HG03280 (cell line): Measurements from ENCODE around the gene HCFC1R1.

Experiments used
- ATAC-seq: cut with Tn5 transposase; IDR thresholded peaks from one replicate; pipeline ENCODE4 v1.9.1; 2021; ENCODE audit warnings: mild to moderate bottlenecking, moderate library complexity; ENCODE audit not compliant: unreplicated experiment

The HCFC1R1 gene

DNA sequence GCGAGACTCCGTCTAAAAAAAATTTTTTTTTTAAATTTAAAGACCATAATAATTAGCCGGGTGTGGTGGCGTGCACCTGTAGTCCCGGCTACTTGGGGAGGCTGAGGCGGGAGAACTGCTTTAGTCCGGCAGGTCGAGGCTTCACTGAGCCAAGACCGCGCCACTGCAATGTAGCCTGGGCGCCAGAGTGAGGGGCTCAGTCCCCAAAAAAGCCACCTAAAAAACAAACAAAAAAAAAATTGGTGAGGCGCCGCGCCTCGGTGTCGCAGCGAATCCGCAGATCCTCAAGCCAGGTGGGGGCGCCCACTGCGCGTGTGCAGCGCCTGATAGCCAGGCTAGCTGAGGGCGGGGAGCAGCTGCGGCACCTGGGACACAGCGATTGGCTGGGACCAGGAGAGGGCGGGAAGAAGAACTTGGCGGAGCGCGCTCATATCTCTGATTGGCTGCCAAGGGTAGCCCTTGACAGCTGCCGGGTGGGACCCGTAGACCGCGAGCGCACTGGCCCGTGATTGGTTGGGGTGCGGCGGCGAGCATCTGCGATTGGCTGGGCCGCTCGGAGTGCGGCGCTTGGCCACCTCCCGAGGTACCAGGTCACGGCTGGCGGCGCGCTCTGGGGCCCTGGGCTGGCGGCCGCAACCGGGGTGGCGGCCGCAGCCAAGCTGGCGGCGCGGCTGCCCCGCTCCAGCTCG is 20.0 kb downstream of the HCFC1R1 start:
- peak; percentile 97 for ATAC-seq

DNA sequence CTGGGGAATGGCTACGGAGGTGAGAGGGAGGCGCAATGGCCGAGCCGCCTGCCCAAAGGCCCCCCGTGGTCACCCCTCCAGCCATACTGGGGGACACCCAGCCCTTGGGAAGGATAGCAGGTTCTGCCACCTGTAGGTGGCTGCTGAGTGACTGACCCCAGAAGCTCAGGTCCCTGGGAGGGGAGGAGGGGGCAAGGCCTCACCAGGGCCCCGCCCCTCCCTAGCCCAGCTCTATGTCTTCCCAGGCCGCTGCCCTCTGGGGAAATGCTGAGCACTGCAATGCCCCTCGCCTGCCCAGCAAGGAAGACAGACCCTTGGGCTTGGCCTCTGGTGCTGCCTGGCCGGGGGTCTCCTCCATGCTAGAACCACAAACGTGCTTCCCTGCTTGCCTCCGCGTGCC is 22.4 kb downstream of the HCFC1R1 start:
- ATAC-seq = no peak

DNA sequence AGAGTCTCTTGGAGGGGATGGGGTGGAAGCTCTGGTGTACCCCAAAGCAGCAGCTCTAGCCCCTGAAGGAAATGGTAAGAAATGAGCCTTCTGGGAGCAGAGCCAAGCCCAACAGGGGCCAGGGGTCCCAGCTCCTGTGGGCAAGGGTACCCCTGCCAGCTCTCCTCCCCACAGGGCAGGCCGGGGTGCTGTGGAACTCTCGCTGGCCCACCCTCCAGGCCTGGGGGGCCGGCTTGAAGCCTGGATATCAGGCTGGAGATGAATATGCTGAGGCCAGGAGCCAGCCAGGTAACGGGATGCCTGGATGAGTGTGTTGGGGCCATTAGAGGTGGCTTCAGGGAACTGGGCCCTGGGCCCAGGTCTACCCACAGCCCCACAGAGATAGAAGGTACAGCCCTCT is 23.2 kb downstream of the HCFC1R1 start:
- ATAC-seq = no peak

DNA sequence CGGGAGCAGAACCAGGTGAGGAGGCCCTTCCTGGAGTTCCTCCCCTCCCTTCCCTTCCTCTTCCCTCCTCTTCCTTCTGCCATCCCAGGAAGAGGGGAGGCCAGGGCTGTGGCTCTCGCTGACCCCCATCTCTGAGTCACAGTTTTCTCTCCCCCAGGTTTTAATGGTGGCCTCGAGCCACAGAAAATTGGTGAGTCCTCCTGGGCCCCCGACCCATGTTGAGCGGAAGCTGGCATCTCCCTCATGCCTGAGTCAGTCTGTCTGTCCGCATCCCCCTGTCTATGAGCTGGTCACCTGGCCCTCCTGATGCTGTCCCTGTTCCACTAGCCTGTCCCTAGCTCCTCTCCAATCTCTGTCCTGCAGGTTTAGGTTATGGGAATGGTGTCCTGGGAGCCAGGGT is 23.8 kb downstream of the HCFC1R1 start:
- ATAC-seq = no peak

DNA sequence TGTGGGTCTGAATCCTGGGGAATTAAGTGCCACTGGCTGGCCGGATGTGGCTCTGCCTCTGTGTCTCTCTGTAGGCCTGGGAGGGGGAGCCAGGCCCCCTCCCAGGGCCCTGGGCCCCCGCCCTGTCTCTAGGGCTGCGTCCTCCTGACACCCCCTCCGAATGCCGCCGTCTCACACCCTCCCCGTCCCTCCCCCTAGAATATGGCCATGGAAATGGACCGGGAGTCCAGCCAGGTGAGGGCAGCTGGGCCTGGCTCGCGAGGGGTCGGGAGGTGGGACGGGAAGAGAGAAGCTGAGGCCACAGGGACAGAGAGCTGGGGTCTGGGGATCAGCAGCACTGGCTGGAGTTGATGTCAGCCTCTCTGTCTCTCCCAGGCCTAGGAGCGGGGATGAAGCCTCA is 27.4 kb downstream of the HCFC1R1 start:
- no peak for ATAC-seq

DNA sequence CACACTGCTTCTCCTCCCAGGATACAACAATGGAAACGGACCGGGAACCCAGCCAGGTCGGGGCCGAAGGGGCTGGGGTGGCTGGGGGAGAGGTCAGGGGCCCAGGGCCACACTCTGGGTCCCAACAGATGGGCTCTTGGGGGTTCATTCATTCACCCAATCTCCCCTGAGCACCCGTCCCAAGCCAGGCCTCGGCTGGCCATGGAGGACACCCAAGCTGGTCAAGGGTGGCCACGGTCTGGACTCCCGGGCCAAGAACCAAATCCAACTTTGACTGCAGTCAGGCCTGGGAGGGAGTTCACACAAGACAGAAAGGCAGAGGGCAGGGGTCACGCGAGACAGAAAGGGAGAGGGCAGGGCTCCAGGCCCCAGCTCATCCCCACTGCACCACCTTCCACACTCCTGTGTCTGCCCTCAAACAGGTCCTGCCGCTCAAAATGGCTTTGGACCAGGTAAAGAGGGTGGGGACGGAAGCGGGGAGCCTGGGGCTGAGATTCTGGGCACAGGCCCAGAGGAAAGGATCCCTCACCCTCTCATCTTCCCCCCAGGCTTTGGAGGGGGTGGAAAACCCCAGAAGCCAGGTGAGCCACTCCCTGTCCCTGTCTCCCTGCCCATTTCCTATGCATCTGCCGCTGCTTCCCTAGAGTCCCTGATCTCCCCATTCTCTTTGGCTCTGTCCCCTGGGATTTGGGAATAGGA is 31.2 kb downstream of the HCFC1R1 start:
- ATAC-seq = no peak

DNA sequence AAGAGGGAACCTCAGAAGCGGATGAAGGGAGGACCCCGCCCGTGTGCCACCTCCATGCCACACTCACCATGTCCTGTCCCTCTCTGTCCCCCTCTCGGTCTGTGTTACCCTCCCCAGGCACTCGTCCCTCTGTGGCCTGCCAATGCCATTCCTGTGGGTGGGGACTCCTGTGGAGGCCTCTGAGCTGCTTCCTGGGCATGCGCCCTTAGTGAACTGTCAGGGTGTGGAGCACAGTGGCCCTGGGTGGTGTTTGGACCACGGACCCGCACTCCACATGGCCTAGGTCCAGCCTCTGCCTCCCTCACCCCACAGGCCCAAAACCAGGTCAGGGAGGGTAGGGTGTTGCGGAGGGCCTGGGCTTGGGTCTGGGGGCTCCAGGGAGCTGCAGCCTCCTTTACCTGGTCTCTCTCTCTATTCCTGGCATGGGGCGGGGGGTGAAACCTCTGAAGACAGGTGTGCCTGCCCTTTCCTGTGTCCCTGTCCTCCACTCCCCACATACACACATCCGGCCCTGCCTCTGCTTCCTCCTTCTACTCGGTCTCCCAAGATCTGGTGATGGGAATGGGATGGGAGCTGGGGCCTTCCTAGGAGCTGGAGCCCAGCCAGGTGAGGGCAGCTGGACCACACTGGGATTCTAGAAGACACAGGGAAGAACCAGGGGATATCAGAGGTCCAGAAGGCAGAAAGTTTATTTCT is 32.0 kb downstream of the HCFC1R1 start:
- no peak for ATAC-seq

DNA sequence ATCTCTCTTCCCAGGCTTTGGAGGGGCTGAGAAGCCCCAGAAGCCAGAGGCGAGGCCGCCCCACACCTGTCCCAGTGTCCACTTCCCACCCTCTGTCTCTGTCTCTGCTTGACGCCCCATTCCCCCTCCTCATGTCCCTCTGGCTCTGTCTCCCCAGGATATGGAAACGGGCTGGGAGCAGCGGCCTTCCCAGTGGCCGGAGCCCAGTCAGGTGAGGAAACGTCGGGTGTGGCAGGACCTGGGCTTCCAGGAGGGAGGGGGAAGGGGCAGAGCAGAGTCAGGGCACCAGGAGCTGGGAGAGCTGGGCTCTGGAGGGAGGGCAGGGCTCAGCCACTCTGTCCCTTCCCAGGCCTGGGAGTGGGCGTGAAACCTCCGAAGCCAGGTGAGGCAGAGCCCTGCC is 32.9 kb downstream of the HCFC1R1 start:
- no peak for ATAC-seq

DNA sequence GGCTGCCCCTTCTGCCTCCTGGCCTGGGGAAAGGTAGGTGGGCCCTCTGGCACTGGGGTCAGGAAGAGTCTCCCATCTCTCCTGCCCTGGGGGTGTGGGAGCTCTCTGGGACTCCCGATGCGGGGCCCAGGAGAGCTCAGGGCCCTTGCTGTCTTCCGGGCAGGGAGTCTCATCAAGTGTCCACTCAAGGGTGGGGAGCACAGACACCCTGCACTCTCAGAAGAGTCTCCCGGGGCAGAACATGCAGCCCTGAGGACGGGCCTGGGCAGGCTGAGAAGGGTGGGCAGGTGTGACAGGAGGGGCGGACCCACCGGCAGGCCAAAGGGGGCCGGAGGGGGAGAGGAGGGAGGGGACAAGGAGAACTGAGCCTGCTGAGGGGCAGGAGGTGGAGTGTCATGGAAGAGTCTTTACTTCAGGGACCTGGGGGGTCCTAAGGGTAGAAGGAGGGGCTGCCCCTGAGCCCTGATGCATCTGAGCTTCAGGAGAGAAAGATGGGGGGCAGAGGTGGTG is 35.1 kb downstream of the HCFC1R1 start:
- no peak for ATAC-seq

DNA sequence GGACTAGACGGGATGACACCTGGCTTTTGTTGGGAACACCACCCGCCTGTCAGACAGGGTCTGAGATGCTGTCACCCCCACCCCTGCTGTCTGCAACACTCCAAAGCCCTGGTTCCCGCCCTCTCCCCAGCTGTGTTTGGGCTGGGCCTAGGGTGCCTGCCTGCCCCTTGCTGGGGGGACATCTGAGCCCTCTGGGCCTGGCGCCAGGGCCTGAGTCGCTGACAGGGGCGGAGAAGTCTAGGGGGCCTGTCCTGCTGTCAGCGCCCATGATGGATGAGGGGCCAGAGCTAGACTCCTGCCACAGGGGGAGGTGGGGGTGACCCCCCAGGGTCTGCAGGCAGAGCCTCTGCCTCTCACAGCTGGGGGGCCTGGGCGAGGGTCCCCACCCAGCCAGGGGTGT is 35.9 kb downstream of the HCFC1R1 start:
- no peak for ATAC-seq

DNA sequence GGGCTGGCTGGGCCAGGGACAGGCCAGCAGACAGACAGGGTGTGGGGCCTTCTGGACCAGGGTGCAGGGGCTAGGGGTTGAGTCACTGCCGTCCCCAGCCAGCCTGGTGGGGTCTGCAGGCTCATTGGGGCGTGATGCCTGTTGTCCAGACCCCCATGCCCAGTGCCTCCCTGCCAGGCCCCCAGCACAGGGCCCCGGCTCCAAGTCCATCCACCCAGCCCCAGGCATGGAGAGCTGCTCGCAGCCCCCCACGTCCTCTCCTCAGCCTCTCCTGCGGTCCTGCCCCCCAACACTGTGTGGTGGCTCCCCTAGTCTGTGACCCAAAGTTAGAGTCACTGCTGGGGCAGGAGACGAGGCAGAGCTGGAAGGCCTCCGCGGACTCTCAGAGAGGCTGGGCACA is 36.5 kb downstream of the HCFC1R1 start:
- no peak for ATAC-seq

DNA sequence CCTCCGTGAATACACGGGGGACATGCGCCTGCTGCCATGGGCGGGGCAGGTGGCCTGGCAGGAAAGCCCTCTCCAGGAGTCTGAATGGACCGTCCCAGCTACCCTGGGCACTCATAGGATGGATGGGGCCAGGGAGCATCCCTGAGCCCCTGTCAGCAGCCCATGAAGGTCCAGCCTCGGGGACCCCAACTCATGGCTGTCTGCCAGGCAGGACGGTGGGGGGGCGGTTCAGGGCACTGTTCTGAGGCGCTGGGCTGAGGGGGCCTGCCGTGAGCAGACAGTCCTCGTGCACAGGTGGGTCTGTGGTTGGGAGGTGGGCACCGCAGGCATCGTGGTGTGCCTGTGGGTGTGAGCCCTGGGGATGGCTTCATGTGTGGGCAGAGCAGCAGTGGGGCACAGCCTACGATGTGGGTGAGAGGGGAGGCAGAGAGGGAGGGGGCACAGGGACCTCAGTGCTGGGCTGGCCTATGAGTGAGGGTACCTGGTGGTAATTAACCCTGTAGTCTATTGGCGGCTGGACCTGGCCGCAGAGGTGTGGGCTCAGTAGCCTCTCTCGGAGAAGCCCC is 37.0 kb downstream of the HCFC1R1 start:
- ATAC-seq = no peak

DNA sequence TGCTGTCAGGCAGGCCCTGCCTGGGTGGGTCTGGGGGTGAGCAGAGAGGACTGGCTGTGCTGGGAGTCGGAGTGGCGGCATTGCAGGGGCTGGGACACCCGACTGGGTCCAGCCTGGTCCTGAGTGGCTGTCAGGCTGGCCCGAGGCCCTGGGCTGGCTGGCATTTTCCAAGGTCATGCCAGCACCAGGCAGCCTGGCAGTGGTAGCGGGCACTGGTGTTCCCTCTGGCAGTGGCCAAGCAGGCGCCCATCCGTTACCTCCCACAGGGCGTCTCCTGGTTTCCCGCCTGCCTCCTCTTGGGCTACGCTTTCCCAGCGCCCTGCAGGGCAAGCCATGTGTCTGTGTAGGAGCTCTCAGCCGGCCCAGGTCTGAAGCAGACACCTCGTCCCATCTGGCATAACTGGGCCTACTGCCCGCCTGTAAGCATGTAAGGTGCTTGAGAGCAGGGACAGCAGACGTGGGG is 37.8 kb downstream of the HCFC1R1 start:
- ATAC-seq = no peak

DNA sequence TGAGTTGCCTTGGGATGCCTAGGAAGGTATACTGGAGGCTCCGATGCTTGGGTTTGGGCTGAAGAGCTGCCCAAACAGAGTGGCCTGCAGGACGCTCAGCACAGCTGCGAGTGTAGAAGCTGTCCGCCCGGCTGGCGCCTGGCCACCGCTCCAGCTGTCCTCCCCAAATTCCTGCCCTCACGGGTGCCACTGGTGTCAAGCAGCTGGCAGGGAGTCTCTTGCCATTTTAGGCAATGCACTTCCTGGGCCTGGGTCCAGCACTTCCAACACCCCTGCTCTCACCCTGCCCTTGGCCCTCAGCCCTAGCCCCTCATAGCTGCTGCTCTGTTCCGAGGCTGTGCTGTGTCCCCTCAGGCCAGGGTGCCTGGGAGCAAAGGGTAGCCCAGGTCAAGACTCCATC is 38.3 kb downstream of the HCFC1R1 start:
- ATAC-seq = no peak

DNA sequence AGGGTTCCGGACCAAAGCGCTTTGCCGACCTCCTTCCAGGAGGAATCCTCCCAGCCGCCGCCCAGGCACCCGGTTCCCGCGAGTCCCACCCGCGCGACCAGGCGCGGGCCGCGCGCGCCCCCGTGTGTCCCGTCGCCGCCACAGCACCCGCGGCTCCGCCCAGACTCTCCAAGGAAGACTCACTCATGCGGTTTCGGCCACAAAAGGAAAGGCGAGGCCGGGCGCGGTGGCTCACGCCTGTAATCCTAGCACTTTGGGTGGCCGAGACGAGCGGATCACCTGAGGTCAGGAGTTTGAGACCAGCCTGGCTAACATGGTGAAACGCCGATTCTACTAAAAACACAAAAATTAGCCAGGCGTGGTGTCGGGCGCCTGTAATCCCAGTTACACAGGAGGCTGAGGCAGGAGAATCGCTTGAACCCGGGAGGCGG is 40.0 kb downstream of the HCFC1R1 start:
- ATAC-seq = peak; percentile 38

DNA sequence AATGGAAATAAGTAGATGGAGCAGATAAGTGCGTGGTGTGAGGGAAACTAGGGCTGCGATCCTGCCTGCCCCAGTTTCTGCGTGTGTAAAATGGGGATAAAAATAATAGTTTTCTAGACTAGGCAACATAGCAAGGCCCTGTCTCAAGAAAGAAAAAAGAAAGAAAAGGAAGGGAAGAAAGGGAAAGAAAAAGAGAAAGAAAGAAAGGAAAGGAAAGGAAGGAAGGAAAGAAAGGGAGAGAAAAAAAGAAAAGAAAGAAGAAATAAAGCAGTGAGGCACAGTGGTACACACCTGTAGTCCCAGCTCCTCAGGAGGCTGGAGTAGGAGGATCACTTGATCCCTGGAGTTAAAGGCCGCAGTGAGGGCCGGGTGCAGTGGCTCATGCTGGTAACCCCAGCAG is 41.3 kb downstream of the HCFC1R1 start:
- ATAC-seq = no peak

DNA sequence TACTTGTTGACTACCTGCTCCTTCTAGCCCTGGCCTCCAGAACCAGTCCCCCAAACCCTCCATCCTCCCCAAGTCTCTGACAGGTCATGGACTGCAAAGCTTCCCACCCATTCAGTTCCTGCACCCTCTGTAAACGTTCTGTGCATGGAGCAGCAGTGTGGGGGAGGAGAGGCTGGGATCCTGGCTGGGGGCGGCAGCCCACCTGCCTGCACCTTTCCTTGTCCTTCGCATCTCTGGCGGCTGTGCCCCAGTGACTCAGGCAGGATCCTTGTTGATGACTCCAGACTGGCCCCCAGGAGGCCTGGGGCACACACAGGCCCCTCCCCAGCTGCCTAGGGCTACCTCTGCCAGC is 41.9 kb downstream of the HCFC1R1 start:
- no peak for ATAC-seq

DNA sequence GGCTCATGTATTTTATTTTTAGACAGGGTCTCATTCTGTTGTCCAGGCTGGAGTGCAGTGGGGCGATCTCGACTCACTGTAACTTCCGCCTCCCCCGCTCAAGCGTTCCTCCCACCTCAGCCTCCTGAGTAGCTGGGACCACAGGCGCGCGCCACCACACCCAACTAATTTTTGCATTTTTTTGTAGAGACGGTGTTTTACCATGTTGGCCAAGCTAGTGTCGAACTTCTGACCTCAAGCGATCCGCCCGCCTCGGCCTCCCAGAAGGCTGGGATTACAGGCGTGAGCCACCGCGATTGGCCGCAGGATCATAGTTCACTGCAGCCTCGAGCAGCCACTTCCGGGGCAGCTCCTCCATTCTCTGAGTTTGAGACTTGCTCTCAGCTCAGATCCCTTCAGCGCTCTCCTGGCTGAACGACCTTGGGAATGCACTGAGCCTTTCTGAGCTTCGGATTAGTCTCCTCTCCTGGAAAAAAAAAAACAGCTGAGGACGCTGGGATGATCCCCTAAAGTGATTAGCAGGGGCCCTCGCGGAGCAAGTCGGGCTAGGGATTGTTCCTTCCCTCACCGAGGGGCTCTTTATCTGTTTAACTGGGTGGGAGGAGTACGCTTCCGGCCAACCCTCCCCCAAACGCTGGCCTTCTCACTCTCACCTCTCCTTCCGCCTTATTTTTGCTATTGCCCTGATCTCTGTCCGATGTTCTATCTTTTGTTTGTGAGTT is 42.4 kb downstream of the HCFC1R1 start:
- ATAC-seq = no peak

DNA sequence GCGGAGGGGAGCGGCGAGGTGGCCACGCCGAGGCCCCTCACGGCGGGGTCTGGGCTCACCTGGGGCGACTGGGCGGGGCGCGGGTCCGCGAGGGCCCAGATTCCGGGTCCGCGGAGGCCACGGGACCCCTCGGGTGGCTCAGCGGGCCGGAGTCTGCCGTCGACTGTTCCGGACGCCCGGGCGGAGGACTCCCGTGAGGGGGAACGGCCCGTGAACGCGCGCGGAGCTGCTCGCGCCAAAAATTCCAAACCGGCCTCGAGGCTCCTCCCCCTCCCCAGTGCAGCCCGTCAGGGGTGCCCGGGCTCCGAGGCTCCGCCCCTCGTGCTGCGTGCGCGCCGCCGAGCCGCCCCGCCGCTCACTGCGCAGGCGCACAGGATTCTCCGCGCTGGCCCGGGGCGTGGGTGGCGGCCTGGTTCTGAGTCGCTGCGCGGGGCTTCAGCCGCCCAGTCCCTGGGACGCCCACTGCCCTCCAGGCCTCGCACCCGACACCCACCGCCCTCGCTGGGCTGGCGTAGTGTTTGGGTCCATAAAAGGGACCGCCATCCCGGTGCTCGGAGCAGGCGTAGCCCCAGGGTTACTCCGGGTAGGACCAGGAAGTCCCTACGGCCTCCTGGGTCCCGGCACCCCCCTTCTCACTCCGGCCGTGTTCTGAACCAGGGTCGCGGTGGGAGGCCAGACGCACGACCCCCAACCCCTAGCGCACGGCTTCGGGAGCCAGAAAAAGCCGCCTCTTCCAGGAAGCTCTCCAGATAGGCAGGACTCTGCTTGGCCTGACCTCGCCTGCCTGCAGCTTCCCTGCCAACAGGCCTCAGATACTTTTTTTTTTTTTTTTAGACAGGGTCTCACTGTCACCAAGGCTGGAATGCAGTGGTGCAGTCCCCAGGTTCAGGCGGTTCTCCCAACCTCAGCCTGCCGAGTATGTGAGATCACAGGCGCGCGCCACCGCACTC is 43.2 kb downstream of the HCFC1R1 start, which contains the start of gene PKMYT1:
TSS of gene PKMYT1 (minus strand) at position 220 of the 950 bp plus-strand sequence. CDS start 789 bp downstream, outside the sequence.
- peak; percentile 86 for ATAC-seq
